DND-41 (cell line): ENCODE data around the gene KCNH1.

Experiments
- ATAC-seq: fragments of 200-7000 bp; cut with Tn5 transposase; 3 replicates; pipeline ENCODE4 v1.9.1; 2021; ENCODE audit warnings: low read depth; ENCODE audit not compliant: insufficient read depth
- DNase-seq: peaks from one replicate; pipeline ENCODE4 v3.0.0-alpha.2; 2020
- H2AFZ ChIP-seq: 2 replicates; pipeline ENCODE4 v1.6.0; 2012; ENCODE audit warnings: low read depth, low read length
- H3K27ac ChIP-seq: 2 replicates; pipeline ENCODE4 v1.5.1; 2012; ENCODE audit warnings: low read length, inconsistent platforms
- H3K27me3 ChIP-seq: fragments of 200-600 bp; sonication (generic); 2 replicates; pipeline ENCODE4 v1.6.0; 2012; ENCODE audit warnings: low read length, mild to moderate bottlenecking, inconsistent platforms; ENCODE audit not compliant: insufficient read depth, poor library complexity
- H3K36me3 ChIP-seq: 2 replicates; pipeline ENCODE4 v1.5.1; 2012; ENCODE audit warnings: low read length, inconsistent platforms; ENCODE audit not compliant: insufficient read depth
- H3K4me1 ChIP-seq: 2 replicates; pipeline ENCODE4 v1.5.1; 2012; ENCODE audit warnings: mild to moderate bottlenecking, low read length; ENCODE audit not compliant: insufficient read depth
- H3K4me2 ChIP-seq: 2 replicates; pipeline ENCODE4 v1.6.0; 2012; ENCODE audit warnings: mild to moderate bottlenecking, moderate library complexity, low read length, inconsistent platforms; ENCODE audit not compliant: insufficient read depth
- H3K4me3 ChIP-seq, 2 experiments: fragments of 200-600 bp in 1 of 2; shearing (Covaris generic) in 1 of 2; 2 replicates each; pipeline ENCODE4 v1.5.1; 2012 to 2016; ENCODE audit warnings: inconsistent platforms in 2 of 2, low read length in 2 of 2, mild to moderate bottlenecking in 2 of 2, low read depth in 1 of 2, moderate library complexity in 1 of 2
- H3K79me2 ChIP-seq: 2 replicates; pipeline ENCODE4 v1.6.0; 2012; ENCODE audit warnings: low read length, inconsistent platforms; ENCODE audit not compliant: insufficient read depth
- H3K9ac ChIP-seq: 2 replicates; pipeline ENCODE4 v1.6.0; 2012; ENCODE audit warnings: low read depth, mild to moderate bottlenecking, inconsistent platforms, low read length, moderate library complexity
- H3K9me3 ChIP-seq: 2 replicates; pipeline ENCODE4 v1.5.1; 2012; ENCODE audit warnings: low read length, moderate library complexity, mild to moderate bottlenecking, inconsistent platforms; ENCODE audit not compliant: insufficient read depth, severe bottlenecking
- H4K20me1 ChIP-seq: 2 replicates; pipeline ENCODE4 v1.6.0; 2012; ENCODE audit warnings: low read length; ENCODE audit not compliant: insufficient read depth
- CTCF ChIP-seq: IDR thresholded peaks from 2 replicates; pipeline ENCODE4 v1.5.1; 2012; ENCODE audit warnings: borderline replicate concordance, low read length, moderate library complexity, mild to moderate bottlenecking; ENCODE audit not compliant: poor library complexity, severe bottlenecking; ENCODE audit errors: extremely low read depth
- EZH2 ChIP-seq: IDR thresholded peaks from 3 replicates; pipeline ENCODE4 v1.6.1; 2012; ENCODE audit warnings: borderline replicate concordance, low read depth, mild to moderate bottlenecking, moderate library complexity, low read length, inconsistent platforms; ENCODE audit not compliant: severe bottlenecking

Gene KCNH1

GRCh38 chr1:210692796-210693195 is 441.2 kb downstream of the KCNH1 start:
- H3K79me2 ChIP-seq: no peaks in the 10 kb centered on the region
- H3K27ac ChIP-seq: no peak overlapping the region
- no peak overlapping the region for H3K9ac ChIP-seq
- no peaks in the 10 kb centered on the region for H4K20me1 ChIP-seq
- DNase-seq: peak; percentile 18
- no peaks in the 10 kb centered on the region for H3K4me1 ChIP-seq
- peak; percentile 61 for ATAC-seq
- no peaks in the 10 kb centered on the region for H3K27me3 ChIP-seq
- no peaks in the 10 kb centered on the region for H3K9me3 ChIP-seq
- H3K4me3 ChIP-seq: no peak overlapping the region
- no peaks in the 10 kb centered on the region for H3K36me3 ChIP-seq
- TF ChIP-seq EZH2 (no peak), CTCF (no peak)
- no peak overlapping the region for H2AFZ ChIP-seq
- H3K4me2 ChIP-seq: no peak overlapping the region

- no peaks in the 10 kb centered on the region for H3K79me2 ChIP-seq
- no peaks in the 10 kb centered on the region for H3K36me3 ChIP-seq
- H3K4me1 ChIP-seq: no peaks in the 10 kb centered on the region
- DNase-seq (no peak), ATAC-seq (no peak)
- no peak overlapping the region for H3K27ac ChIP-seq
- TF ChIP-seq CTCF: no peak
- TF ChIP-seq EZH2: no peak
- H2AFZ ChIP-seq: no peak overlapping the region
- no peaks in the 10 kb centered on the region for H3K27me3 ChIP-seq
- no peaks in the 10 kb centered on the region for H3K9me3 ChIP-seq
- no peak overlapping the region for H3K9ac ChIP-seq
- H3K4me3 ChIP-seq: no peak overlapping the region
- H3K4me2 ChIP-seq: no peak overlapping the region
- no peaks in the 10 kb centered on the region for H4K20me1 ChIP-seq
Measured at GRCh38 chr1:210691039-210691610, 442.8 kb downstream of the KCNH1 start.

- Histone ChIP-seq H3K36me3 (no peaks in the 10 kb centered on the region), H4K20me1 (no peaks in the 10 kb centered on the region), H3K79me2 (no peaks in the 10 kb centered on the region), H3K9ac (no peak overlapping the region), H3K4me1 (no peaks in the 10 kb centered on the region), H3K27ac (no peak overlapping the region), H2AFZ (no peak overlapping the region), H3K27me3 (no peaks in the 10 kb centered on the region), H3K9me3 (no peaks in the 10 kb centered on the region), H3K4me3 (no peak overlapping the region), H3K4me2 (no peak overlapping the region)
- ATAC-seq (no peak), DNase-seq (no peak)
- TF ChIP-seq EZH2 (no peak), CTCF (no peak)
Measured at GRCh38 chr1:210690236-210690635, 443.7 kb downstream of the KCNH1 start.

- H2AFZ ChIP-seq: no peak overlapping the region
- H3K4me1 ChIP-seq: no peaks in the 10 kb centered on the region
- no peak overlapping the region for H3K9ac ChIP-seq
- H3K9me3 ChIP-seq: no peaks in the 10 kb centered on the region
- DNase-seq (no peak), ATAC-seq (no peak)
- no peaks in the 10 kb centered on the region for H3K27me3 ChIP-seq
- H3K79me2 ChIP-seq: no peaks in the 10 kb centered on the region
- no peak overlapping the region for H3K4me3 ChIP-seq
- TF ChIP-seq EZH2 (no peak), CTCF (no peak)
- H3K4me2 ChIP-seq: no peak overlapping the region
- no peak overlapping the region for H3K27ac ChIP-seq
- H4K20me1 ChIP-seq: no peaks in the 10 kb centered on the region
- no peaks in the 10 kb centered on the region for H3K36me3 ChIP-seq
Measured at GRCh38 chr1:210689826-210690225, 444.1 kb downstream of the KCNH1 start.
